ENCODE data around the gene NR6A1. TPM values are rescaled to one million over a fixed set of nuclear protein-coding genes. Genes with fewer than 3 reads are reported as not detected.

Gene NR6A1
- total RNA-seq, 4 donors from 2014 or later, result 1.7 to 8.4 (median 5.5) TPM

DNA sequence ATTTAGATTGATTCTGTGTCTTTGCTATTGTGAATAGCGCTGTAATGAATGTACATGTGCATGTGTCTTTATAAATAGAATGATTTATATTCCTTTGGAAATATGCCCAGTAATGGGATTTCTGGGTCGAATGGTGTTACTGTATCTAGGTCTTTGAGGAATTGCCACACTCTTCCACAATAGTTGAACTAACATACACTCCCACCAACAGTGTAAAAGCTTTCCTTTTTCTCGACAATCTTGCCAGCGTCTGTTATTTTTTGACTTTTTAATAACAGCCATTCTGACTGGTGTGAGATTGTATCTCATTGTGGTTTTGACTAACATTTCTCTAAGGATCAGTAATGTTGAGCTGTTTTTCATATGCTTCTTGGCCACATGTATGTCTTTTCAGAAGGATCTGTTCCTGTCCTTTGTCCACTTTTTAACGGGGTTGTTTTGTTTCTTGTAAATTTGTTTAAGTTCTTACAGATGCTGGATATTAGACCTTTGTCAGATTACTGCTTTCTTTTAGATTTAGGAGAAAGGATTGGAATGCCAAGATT lies 139.0 kb downstream of the NR6A1 start:
- no peaks in the 10 kb centered on the region for H3K36me3 ChIP-seq
- TF ChIP-seq EP300 (IDR thresholded peaks at IDR 0.05) (no peak), POLR2A (IDR thresholded peaks at IDR 0.05) (no peak)
- TF ChIP-seq, protein P1, sequence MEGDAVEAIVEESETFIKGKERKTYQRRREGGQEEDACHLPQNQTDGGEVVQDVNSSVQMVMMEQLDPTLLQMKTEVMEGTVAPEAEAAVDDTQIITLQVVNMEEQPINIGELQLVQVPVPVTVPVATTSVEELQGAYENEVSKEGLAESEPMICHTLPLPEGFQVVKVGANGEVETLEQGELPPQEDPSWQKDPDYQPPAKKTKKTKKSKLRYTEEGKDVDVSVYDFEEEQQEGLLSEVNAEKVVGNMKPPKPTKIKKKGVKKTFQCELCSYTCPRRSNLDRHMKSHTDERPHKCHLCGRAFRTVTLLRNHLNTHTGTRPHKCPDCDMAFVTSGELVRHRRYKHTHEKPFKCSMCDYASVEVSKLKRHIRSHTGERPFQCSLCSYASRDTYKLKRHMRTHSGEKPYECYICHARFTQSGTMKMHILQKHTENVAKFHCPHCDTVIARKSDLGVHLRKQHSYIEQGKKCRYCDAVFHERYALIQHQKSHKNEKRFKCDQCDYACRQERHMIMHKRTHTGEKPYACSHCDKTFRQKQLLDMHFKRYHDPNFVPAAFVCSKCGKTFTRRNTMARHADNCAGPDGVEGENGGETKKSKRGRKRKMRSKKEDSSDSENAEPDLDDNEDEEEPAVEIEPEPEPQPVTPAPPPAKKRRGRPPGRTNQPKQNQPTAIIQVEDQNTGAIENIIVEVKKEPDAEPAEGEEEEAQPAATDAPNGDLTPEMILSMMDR (IDR thresholded peaks at IDR 0.05), result no peak
- H3K27me3 ChIP-seq, result no peaks in the 10 kb centered on the region
- no peak overlapping the region for H3K27ac ChIP-seq
- 7 to 10% methylated on average over 5 of the region's 5 CpGs for WGBS, 2 donors
- peaks cover 0 to 5% (median 0%) of the 10 kb centered on the region in 4 donors for H3K4me1 ChIP-seq
- no peak overlapping the region for H3K4me3 ChIP-seq
- no peak for DNase-seq (ENCODE audit: low spot score in 2 of 2)
- H3K9me3 ChIP-seq, result no peaks in the 10 kb centered on the region

DNA sequence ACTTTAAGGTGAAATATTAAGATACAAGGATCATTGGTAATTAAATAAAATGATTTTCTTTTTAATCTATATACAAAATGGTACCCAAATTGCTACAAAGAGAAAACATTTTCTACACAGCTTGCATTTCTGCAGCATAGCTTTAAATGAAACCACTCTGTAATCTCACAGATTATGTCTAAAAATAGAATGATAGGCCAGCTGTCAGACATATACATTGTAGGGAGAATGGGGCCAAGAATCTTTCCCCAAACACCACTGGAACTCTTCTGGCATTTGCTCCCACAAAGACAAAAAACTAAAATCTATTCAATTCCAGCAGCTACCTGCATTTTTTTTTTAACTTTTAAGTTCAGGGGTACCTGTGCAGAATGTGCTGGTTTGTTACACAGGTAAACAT lies 139.8 kb downstream of the NR6A1 start:
- Histone ChIP-seq H3K4me3 (no peak overlapping the region), H3K4me1 (peaks cover 0 to 5% (median 0%) of the 10 kb centered on the region in 4 donors), H3K36me3 (no peaks in the 10 kb centered on the region), H3K9me3 (no peaks in the 10 kb centered on the region), H3K27me3 (no peaks in the 10 kb centered on the region), H3K27ac (no peak overlapping the region)
- no peak for DNase-seq (ENCODE audit: low spot score in 2 of 2)
- TF ChIP-seq, protein P1 (IDR thresholded peaks at IDR 0.05), result no peak
- no peak for TF ChIP-seq POLR2A (IDR thresholded peaks at IDR 0.05)
- TF ChIP-seq EP300 (IDR thresholded peaks at IDR 0.05), result no peak

DNA sequence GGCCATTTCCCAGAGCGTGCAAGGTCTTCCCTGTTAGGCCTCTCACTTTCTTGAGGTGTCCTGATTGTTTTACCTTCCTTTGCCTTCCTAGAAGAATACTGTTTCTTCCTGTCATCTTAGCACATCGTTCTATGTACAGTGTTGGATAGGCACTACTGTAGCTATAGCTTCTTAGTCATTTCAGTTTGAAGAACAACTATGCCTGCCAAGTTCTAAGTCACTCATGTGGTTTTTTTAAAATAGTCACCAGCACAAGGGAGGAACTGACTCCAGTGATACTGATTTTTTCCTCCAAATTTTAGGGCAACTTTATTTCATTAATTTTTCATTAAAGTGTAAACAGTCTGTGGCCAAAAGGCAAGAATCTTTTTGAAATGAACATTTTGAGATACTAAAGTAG lies 141.5 kb downstream of the NR6A1 start:
- Histone ChIP-seq H3K27ac (no peak overlapping the region), H3K4me1 (peaks cover 0 to 5% (median 0%) of the 10 kb centered on the region in 4 donors), H3K4me3 (no peak overlapping the region), H3K9me3 (no peaks in the 10 kb centered on the region), H3K27me3 (no peaks in the 10 kb centered on the region), H3K36me3 (no peaks in the 10 kb centered on the region)
- DNase-seq (ENCODE audit: low spot score in 2 of 2), result no peak
- TF ChIP-seq, protein P1 (IDR thresholded peaks at IDR 0.05), result no peak
- TF ChIP-seq POLR2A (IDR thresholded peaks at IDR 0.05) (no peak), EP300 (IDR thresholded peaks at IDR 0.05) (no peak)
- WGBS, 2 donors, result 86% methylated on average over 2 of the region's 2 CpGs

DNA sequence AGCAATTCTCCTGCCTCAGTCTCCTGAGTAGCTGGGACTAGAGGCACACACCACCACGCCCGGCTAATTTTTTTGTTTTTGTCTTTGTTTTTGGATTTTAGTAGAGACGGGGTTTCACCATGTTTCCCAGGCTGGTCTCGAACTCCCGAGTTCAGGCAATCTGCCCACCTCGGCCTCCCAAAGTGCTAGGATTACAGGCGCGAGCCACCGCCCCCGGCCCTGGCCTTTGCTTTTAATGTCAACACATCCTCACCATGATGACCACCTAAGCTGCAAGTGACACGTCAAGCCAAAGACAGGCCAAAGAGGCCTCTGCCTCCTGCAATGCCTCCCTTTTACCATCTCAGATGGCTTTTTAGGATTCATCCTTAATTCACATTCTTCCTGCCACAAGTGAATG lies 142.4 kb downstream of the NR6A1 start:
- Histone ChIP-seq H3K27ac (no peak overlapping the region), H3K4me1 (peaks cover 0 to 5% (median 0%) of the 10 kb centered on the region in 4 donors), H3K9me3 (no peaks in the 10 kb centered on the region), H3K27me3 (no peaks in the 10 kb centered on the region), H3K36me3 (no peaks in the 10 kb centered on the region), H3K4me3 (no peak overlapping the region)
- DNase-seq (ENCODE audit: low spot score in 2 of 2), result no peak
- no peak for TF ChIP-seq EP300 (IDR thresholded peaks at IDR 0.05)
- TF ChIP-seq, protein P1 (IDR thresholded peaks at IDR 0.05), result no peak
- no peak for TF ChIP-seq POLR2A (IDR thresholded peaks at IDR 0.05)
- WGBS, 2 donors, result 96 to 97% methylated on average over 11 of the region's 11 CpGs

DNA sequence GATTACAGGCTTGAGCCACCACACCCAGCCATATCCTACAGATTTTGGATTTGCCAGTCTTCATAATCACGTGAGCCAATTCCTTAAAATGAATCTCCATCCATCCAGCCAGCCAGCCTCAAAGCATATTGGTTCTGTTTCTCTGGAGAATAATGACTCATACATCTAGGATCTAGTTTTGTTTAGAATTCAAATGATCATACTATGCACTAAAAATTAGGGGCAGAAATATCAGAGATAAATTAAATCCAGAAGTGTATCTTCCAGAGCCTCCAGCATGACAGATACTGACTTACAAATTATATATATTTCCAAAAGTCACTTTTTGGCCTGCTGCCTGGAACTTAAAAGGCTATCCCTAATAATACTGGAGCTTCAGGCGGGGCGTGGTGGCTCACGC lies 144.8 kb downstream of the NR6A1 start:
- Histone ChIP-seq H3K4me1 (peaks cover 0 to 10% (median 0%) of the 10 kb centered on the region in 4 donors), H3K27me3 (no peaks in the 10 kb centered on the region), H3K36me3 (no peaks in the 10 kb centered on the region), H3K27ac (no peak overlapping the region), H3K4me3 (no peak overlapping the region), H3K9me3 (no peaks in the 10 kb centered on the region)
- DNase-seq (ENCODE audit: low spot score in 2 of 2), result no peak
- 88 to 95% methylated on average over 4 of the region's 4 CpGs for WGBS, 2 donors
- TF ChIP-seq EP300 (IDR thresholded peaks at IDR 0.05), result no peak
- TF ChIP-seq, protein P1 (IDR thresholded peaks at IDR 0.05), result no peak
- TF ChIP-seq POLR2A (IDR thresholded peaks at IDR 0.05), result no peak
